ENCODE results near the gene VPS4B. TPM values are rescaled to one million over a fixed set of nuclear protein-coding genes. Genes with fewer than 3 reads are reported as not detected.

The VPS4B gene
- total and polyA plus RNA-seq, 8 donors: 4.8 to 37.2 (median 26.5) TPM

DNA sequence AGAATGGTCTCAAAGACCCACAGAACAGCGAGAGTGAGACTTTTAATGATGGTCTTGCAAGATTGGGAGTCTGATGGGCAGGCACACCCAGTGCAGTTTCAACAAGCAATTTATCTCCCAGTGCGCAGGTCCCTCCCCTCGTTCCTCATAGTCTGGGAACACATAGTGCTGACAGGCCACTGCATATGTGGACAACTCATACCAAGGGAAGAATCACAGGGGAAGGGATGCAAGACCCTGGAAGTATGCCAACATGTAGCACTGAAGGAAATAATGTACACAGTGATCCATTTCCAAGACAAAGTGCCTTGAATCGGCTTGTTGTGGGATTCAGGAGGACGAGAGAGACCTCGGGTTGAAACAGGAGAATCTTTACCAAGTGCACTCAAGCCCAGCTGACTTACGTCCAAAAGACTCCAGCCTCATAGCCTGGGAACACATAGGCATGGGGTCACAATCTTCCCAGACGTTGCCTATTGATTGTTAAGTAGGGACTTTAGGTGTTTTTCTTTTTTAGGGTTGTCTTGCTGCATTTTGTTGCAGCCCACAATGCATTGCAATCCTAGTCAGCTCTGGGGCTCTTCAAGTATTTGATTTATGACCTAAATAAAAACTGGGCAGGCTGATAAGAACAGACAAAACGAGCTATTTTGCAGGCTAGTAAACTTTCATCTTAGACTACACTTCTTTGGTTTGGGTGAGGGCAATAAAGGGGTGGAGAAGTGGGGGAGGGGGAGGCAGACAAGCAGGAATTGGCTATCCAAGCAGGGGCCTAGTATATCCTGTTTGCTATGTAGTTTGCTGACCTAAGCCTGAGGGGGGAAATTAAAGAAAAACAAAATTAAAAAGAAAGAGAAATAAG, 29.8 kb upstream of the VPS4B start:
- no peak for FAIRE-seq
- no peak for TF ChIP-seq CTCF (IDR thresholded peaks at IDR 0.05)
- H3K27ac ChIP-seq: peak overlapping the region in 1 of 4 donors; percentile 53
- ATAC-seq: peak in 3 of 4 donors; percentile 22 to 61 (median 49)
- WGBS, 2 donors: 45 to 46% methylated on average over 9 of the region's 9 CpGs
- no peak for DNase-seq
- H3K27me3 ChIP-seq: no peaks in the 10 kb centered on the region
- H3K4me1 ChIP-seq: no peaks in the 10 kb centered on the region
- H3K9me3 ChIP-seq: no peaks in the 10 kb centered on the region
- H3K36me3 ChIP-seq: no peaks in the 10 kb centered on the region
- intact Hi-C loops (cut with DNase I): no loop called here
- no peak overlapping the region for H3K4me3 ChIP-seq

- Histone ChIP-seq H3K27me3 (no peaks in the 10 kb centered on the region), H3K4me3 (no peak overlapping the region), H3K27ac (no peak overlapping the region), H3K9me3 (no peaks in the 10 kb centered on the region), H3K4me1 (no peaks in the 10 kb centered on the region), H3K36me3 (no peaks in the 10 kb centered on the region)
- no peak for TF ChIP-seq CTCF (IDR thresholded peaks at IDR 0.05)
- intact Hi-C loops (cut with DNase I): loop anchor here in 1 of 3 donors (10.0 kb wide), 2 partner anchors 315 to 435 kb away; no protein-coding TSS in a partner anchor
- no peak for DNase-seq
- WGBS, 2 donors: 90 to 94% methylated on average over 4 of the region's 4 CpGs
- FAIRE-seq: no peak
- no peak for ATAC-seq
Observed at GRCh38 chr18:63449426-63449825, 27.1 kb upstream of the VPS4B start.

GRCh38 chr18:63447066-63447465, 24.8 kb upstream of the VPS4B start:
- TF ChIP-seq CTCF (IDR thresholded peaks at IDR 0.05): no peak
- FAIRE-seq (no peak), ATAC-seq (no peak), DNase-seq (no peak)
- H3K9me3 ChIP-seq: no peaks in the 10 kb centered on the region
- no peak overlapping the region for H3K4me3 ChIP-seq
- H3K27ac ChIP-seq: no peak overlapping the region
- intact Hi-C loops (cut with DNase I): loop anchor here in 1 of 3 donors (10.0 kb wide), 2 partner anchors 312 to 432 kb away; no protein-coding TSS in a partner anchor
- WGBS, 2 donors: 57 to 66% methylated on average over 5 of the region's 5 CpGs
- no peaks in the 10 kb centered on the region for H3K4me1 ChIP-seq
- H3K36me3 ChIP-seq: no peaks in the 10 kb centered on the region
- H3K27me3 ChIP-seq: no peaks in the 10 kb centered on the region

- Histone ChIP-seq H3K27me3 (no peaks in the 10 kb centered on the region), H3K9me3 (no peaks in the 10 kb centered on the region), H3K4me3 (no peak overlapping the region), H3K27ac (no peak overlapping the region), H3K4me1 (no peaks in the 10 kb centered on the region), H3K36me3 (no peaks in the 10 kb centered on the region)
- DNase-seq (no peak), ATAC-seq (no peak), FAIRE-seq (no peak)
- WGBS, 2 donors: 85 to 91% methylated on average over 3 of the region's 3 CpGs
- TF ChIP-seq CTCF (IDR thresholded peaks at IDR 0.05): no peak
- intact Hi-C loops (cut with DNase I): loop anchor here in 1 of 3 donors (10.0 kb wide), 2 partner anchors 311 to 431 kb away; no protein-coding TSS in a partner anchor
Observed at GRCh38 chr18:63446266-63446665, 24.0 kb upstream of the VPS4B start.

- 64 to 72% methylated on average over 2 of the region's 2 CpGs for WGBS, 2 donors
- Histone ChIP-seq H3K4me3 (no peak overlapping the region), H3K27me3 (no peaks in the 10 kb centered on the region), H3K4me1 (no peaks in the 10 kb centered on the region), H3K27ac (no peak overlapping the region), H3K36me3 (no peaks in the 10 kb centered on the region), H3K9me3 (no peaks in the 10 kb centered on the region)
- no peak for TF ChIP-seq CTCF (IDR thresholded peaks at IDR 0.05)
- DNase-seq: no peak
- no peak for ATAC-seq
- FAIRE-seq: no peak
- intact Hi-C loops (cut with DNase I): loop anchor here in 1 of 3 donors (10.0 kb wide), 2 partner anchors 310 to 430 kb away; no protein-coding TSS in a partner anchor
Observed at GRCh38 chr18:63445037-63445436, 22.8 kb upstream of the VPS4B start.

All from pancreas (tissue), 10 donors.